SU-DHL-6 (cell line): Measurements from ENCODE around the gene TTC39B.

Experiments
- EZH2phosphoT487 ChIP-seq: fragments of 200-600 bp; sonication (generic), shearing (Covaris generic); conservative IDR thresholded peaks from 2 replicates; pipeline ENCODE4 v1.6.1; 2018; ENCODE audit warnings: mild to moderate bottlenecking, antibody characterized with exemption, low read length, moderate library complexity, mixed read lengths
- TF ChIP-seq, protein P1 (sequence below): fragments of 200-600 bp; sonication (generic); IDR thresholded peaks from one replicate; pipeline ENCODE4 v1.5.1; 2017; ENCODE audit warnings: antibody characterized with exemption, mild to moderate bottlenecking, low read length, moderate library complexity; ENCODE audit not compliant: insufficient read depth, poor library complexity, severe bottlenecking

DNA sequence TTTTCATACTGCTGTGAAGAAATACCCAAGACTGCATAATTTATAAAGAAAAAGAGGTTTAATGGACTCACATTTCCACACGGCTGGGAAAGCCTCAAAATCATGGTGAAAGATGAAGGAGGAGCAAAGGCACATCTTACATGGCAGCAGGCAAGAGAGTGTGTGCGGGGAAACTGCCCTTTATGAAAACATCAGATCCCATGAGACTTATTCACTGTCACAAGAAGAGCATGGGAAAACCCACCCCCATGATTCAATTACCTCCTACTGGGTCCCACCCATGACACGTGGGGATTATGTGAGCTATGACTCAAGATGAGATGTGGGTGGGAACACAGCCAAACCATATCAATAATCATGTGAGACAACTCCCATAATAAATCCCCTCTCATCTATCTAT, 8.7 kb downstream of the TTC39B start:
- TF ChIP-seq, protein P1, sequence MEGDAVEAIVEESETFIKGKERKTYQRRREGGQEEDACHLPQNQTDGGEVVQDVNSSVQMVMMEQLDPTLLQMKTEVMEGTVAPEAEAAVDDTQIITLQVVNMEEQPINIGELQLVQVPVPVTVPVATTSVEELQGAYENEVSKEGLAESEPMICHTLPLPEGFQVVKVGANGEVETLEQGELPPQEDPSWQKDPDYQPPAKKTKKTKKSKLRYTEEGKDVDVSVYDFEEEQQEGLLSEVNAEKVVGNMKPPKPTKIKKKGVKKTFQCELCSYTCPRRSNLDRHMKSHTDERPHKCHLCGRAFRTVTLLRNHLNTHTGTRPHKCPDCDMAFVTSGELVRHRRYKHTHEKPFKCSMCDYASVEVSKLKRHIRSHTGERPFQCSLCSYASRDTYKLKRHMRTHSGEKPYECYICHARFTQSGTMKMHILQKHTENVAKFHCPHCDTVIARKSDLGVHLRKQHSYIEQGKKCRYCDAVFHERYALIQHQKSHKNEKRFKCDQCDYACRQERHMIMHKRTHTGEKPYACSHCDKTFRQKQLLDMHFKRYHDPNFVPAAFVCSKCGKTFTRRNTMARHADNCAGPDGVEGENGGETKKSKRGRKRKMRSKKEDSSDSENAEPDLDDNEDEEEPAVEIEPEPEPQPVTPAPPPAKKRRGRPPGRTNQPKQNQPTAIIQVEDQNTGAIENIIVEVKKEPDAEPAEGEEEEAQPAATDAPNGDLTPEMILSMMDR, result no peak
- TF ChIP-seq EZH2phosphoT487, result no peak
